MCF 10A (cell line): ENCODE measurements around the gene PRPF8. TPM values are rescaled to one million over a fixed set of nuclear protein-coding genes. Genes with fewer than 3 reads are reported as not detected.
"Not testable (repeated sequence)": the region's sequence is repeated elsewhere in the genome, so short reads cannot be mapped to it uniquely, and the experiment has no call there.

ENCODE experiments used
- BruUV-seq: library from RNA; stranded (reverse); fragments of 400-500 nt; replicated peaks from 2 replicates; lab custom pipeline; 2021; lab: Mats Ljungman, UMichigan
- CTCF ChIA-PET: fragments of 300-600 bp; sonication (Branson Sonifier 250); formaldehyde crosslinking; extraction: SDS; loops from one replicate; lab custom pipeline; 2021; ENCODE audit warnings: antibody characterized with exemption, inconsistent platforms; lab: Yijun Ruan, JAX
- POLR2A ChIA-PET: fragments of 300-600, 350-650 bp; sonication (Branson Sonifier 250); formaldehyde crosslinking; extraction: SDS; loops from one replicate; lab custom pipeline; 2020; ENCODE audit warnings: antibody characterized with exemption, inconsistent platforms; lab: Yijun Ruan, JAX
- DNase-seq: peaks from one replicate; pipeline ENCODE4 v3.0.0-alpha.2; 2018; ENCODE audit not compliant: unreplicated experiment
- H3K27ac Mint-ChIP-seq: one replicate; pipeline ENCODE4 v1.8.0; 2022; ENCODE audit warnings: mild to moderate bottlenecking, low read depth, mixed read lengths; ENCODE audit not compliant: unreplicated experiment
- H3K27me3 Mint-ChIP-seq: one replicate; pipeline ENCODE4 v1.8.0; 2022; ENCODE audit warnings: mixed read lengths; ENCODE audit not compliant: insufficient read depth, unreplicated experiment
- H3K36me3 Mint-ChIP-seq: one replicate; pipeline ENCODE4 v1.8.0; 2022; ENCODE audit warnings: mild to moderate bottlenecking, moderate library complexity, mixed read lengths; ENCODE audit not compliant: insufficient read depth, unreplicated experiment
- H3K4me1 Mint-ChIP-seq: one replicate; pipeline ENCODE4 v1.8.0; 2022; ENCODE audit warnings: mixed read lengths; ENCODE audit not compliant: insufficient read depth, unreplicated experiment
- H3K4me3 Mint-ChIP-seq: one replicate; pipeline ENCODE4 v1.8.0; 2022; ENCODE audit warnings: mild to moderate bottlenecking, moderate library complexity, mixed read lengths; ENCODE audit not compliant: unreplicated experiment
- H3K9me3 Mint-ChIP-seq: one replicate; pipeline ENCODE4 v1.8.0; 2022; ENCODE audit warnings: mixed read lengths; ENCODE audit not compliant: unreplicated experiment
- CTCF ChIP-seq: fragments of 200-600 bp; IDR thresholded peaks from one replicate; pipeline ENCODE4 v1.8.0; 2022; ENCODE audit warnings: antibody characterized with exemption, mild to moderate bottlenecking; ENCODE audit not compliant: unreplicated experiment
- intact Hi-C: fragments of 100-400 bp; cut with micrococcal nuclease; formaldehyde crosslinking; loops from 2 replicates; pipeline ENCODE4 v1.14.1; 2022
- total RNA-seq: library from RNA; stranded (reverse); gene quantifications from 2 replicates; pipeline ENCODE4 v1.2.3, GENCODE V29; 2022

The PRPF8 gene
- total RNA-seq, 1 experiment from 2014 or later: 261 TPM

GRCh38 chr17:1686086-1686485 lies 1.4 kb upstream of the PRPF8 start:
- Mint-ChIP-seq H3K27ac (peak overlapping the region; percentile 74), H3K27me3 (no peaks in the 10 kb centered on the region), H3K4me1 (peaks cover 24% of the 10 kb centered on the region), H3K4me3 (peak overlapping the region; percentile 46), H3K9me3 (no peaks in the 10 kb centered on the region), H3K36me3 (peaks cover 37% of the 10 kb centered on the region)
- ChIA-PET POLR2A (interaction anchor here (0.6 to 6.5 kb wide), 4 partner anchors 24 to 84 kb away, joined by 3 to 112 read pairs (median 36); partner anchors contain the start of genes RILP and TLCD2), CTCF (interaction anchor here (0.6 kb wide), 1 partner anchor 12 kb away, joined by 3 read pairs; no protein-coding TSS in a partner anchor)
- peak; percentile 68 for DNase-seq
- no TSS peak for BruUV-seq
- intact Hi-C loops: no loop called here
- no peak for TF ChIP-seq CTCF

GRCh38 chr17:1683459-1683858 lies 1.2 kb downstream of the PRPF8 start:
- Mint-ChIP-seq H3K4me3 (peak overlapping the region; percentile 88), H3K27me3 (no peaks in the 10 kb centered on the region), H3K27ac (peak overlapping the region; percentile 94), H3K36me3 (peaks cover 63% of the 10 kb centered on the region), H3K9me3 (no peaks in the 10 kb centered on the region), H3K4me1 (peaks cover 24% of the 10 kb centered on the region)
- TF ChIP-seq CTCF: no peak
- ChIA-PET CTCF (interaction anchor here (0.7 to 1.4 kb wide), 6 partner anchors 13 to 109 kb away, joined by 3 to 5 read pairs (median 4); no protein-coding TSS in a partner anchor), POLR2A (interaction anchor here (0.6 to 6.5 kb wide), 11 partner anchors 13 to 1156 kb away, joined by 3 to 112 read pairs (median 12); partner anchors contain the start of genes RILP, RPA1, SLC43A2 and SMYD4)
- intact Hi-C loops: no loop called here
- no TSS peak for BruUV-seq
- no peak for DNase-seq

- CTCF ChIA-PET: interaction anchor here (0.7 kb wide), 1 partner anchor 123 kb away, joined by 4 read pairs; no protein-coding TSS in a partner anchor
- H3K4me1 Mint-ChIP-seq: no peaks in the 10 kb centered on the region
- H3K4me3 Mint-ChIP-seq: no peak overlapping the region
- POLR2A ChIA-PET: no interaction called here
- TSS peak; percentile 26 for BruUV-seq
- intact Hi-C loops: no loop called here
- DNase-seq: no peak
- H3K27me3 Mint-ChIP-seq: no peaks in the 10 kb centered on the region
- H3K9me3 Mint-ChIP-seq: no peaks in the 10 kb centered on the region
- peaks cover 98% of the 10 kb centered on the region for H3K36me3 Mint-ChIP-seq
- TF ChIP-seq CTCF: no peak
- no peak overlapping the region for H3K27ac Mint-ChIP-seq
Measured at GRCh38 chr17:1676401-1676800, 8.3 kb downstream of the PRPF8 start.

GRCh38 chr17:1673041-1673785 lies 11.5 kb downstream of the PRPF8 start:
- H3K27me3 Mint-ChIP-seq: no peaks in the 10 kb centered on the region
- CTCF ChIA-PET: interaction anchor here (0.9 to 1.2 kb wide), 2 partner anchors 12 to 23 kb away, joined by 3 read pairs; no protein-coding TSS in a partner anchor
- intact Hi-C loops: no loop called here
- no peaks in the 10 kb centered on the region for H3K9me3 Mint-ChIP-seq
- no TSS peak for BruUV-seq
- no peak overlapping the region for H3K4me3 Mint-ChIP-seq
- peaks cover 11% of the 10 kb centered on the region for H3K4me1 Mint-ChIP-seq
- POLR2A ChIA-PET: interaction anchor here (0.6 to 0.9 kb wide), 3 partner anchors 11 to 137 kb away, joined by 3 to 5 read pairs (median 3); partner anchors contain the start of gene RILP
- no peak for DNase-seq
- no peak for TF ChIP-seq CTCF
- no peak overlapping the region for H3K27ac Mint-ChIP-seq
- peaks cover 98% of the 10 kb centered on the region for H3K36me3 Mint-ChIP-seq

GRCh38 chr17:1663934-1664333 lies 20.7 kb downstream of the PRPF8 start:
- BruUV-seq, H3K27ac Mint-ChIP-seq, DNase-seq, intact Hi-C loops, H3K9me3 Mint-ChIP-seq, H3K4me3 Mint-ChIP-seq, H3K27me3 Mint-ChIP-seq, H3K4me1 Mint-ChIP-seq: not testable (repeated sequence)
- ChIA-PET POLR2A (interaction anchor here (1.6 to 4.8 kb wide), 2 partner anchors 14 to 20 kb away, joined by 9 to 24 read pairs; partner anchors contain the start of gene RILP), CTCF (interaction anchor here (0.8 kb wide), 1 partner anchor 13 kb away, joined by 3 read pairs; no protein-coding TSS in a partner anchor)
- peaks cover 95% of the 10 kb centered on the region for H3K36me3 Mint-ChIP-seq
